Measurements from ENCODE around the gene NOB1.

GRCh38 chr16:69706256-69706974 lies 48.3 kb downstream of the NOB1 start:
- TF ChIP-seq CTCF (IDR thresholded peaks at IDR 0.05 in 8 of 11, conservative IDR thresholded peaks at IDR 0.05 in 3 of 11) (no peak), POLR2A (IDR thresholded peaks at IDR 0.05) (no peak), POLR2AphosphoS5 (IDR thresholded peaks at IDR 0.05) (no peak)
